A673 (cell line): Measurements from ENCODE around the gene ROCK1. TPM values are rescaled to one million over a fixed set of nuclear protein-coding genes. Genes with fewer than 3 reads are reported as not detected.

Experiments used
- BruUV-seq: library from RNA; stranded (reverse); fragments of 400-500 nt; replicated peaks from 2 replicates; lab custom pipeline; 2021; lab: Mats Ljungman, UMichigan
- CTCF ChIA-PET: fragments of 300-600 bp; sonication (Branson Sonifier 250); formaldehyde crosslinking; loops from one replicate; lab custom pipeline; 2022; ENCODE audit warnings: antibody characterized with exemption; lab: Charles Lee
- POLR2A ChIA-PET: fragments of 300-600 bp; sonication (Branson Sonifier 250); formaldehyde crosslinking; loops from one replicate; lab custom pipeline; 2022; ENCODE audit warnings: antibody characterized with exemption; ENCODE audit not compliant: low non-redundant PET; lab: Charles Lee
- DNase-seq: peaks from one replicate; pipeline ENCODE4 v3.0.0-alpha.2; 2015; ENCODE audit warnings: low spot score
- H3K27ac ChIP-seq: fragments of 200-600 bp; sonication (generic); 2 replicates; pipeline ENCODE4 v1.5.1; 2016; ENCODE audit warnings: mixed run types, low read depth, mild to moderate bottlenecking, mixed read lengths, antibody characterized with exemption, low read length; ENCODE audit not compliant: poor library complexity, severe bottlenecking
- H3K27me3 ChIP-seq: fragments of 200-600 bp; sonication (generic); replicated peaks from 2 replicates; pipeline ENCODE4 v1.6.1; 2017; ENCODE audit warnings: mixed run types, low read depth, mild to moderate bottlenecking, mixed read lengths, antibody characterized with exemption, low read length; ENCODE audit not compliant: insufficient read depth, poor library complexity
- H3K36me3 ChIP-seq: fragments of 200-600 bp; sonication (generic); 2 replicates; pipeline ENCODE4 v1.6.1; 2016; ENCODE audit warnings: mixed run types, mild to moderate bottlenecking, mixed read lengths, antibody characterized with exemption, low read length; ENCODE audit not compliant: insufficient read depth, poor library complexity, severe bottlenecking
- H3K4me1 ChIP-seq: fragments of 200-600 bp; sonication (generic); 2 replicates; pipeline ENCODE4 v1.6.1; 2017; ENCODE audit warnings: mixed run types, mild to moderate bottlenecking, mixed read lengths, antibody characterized with exemption, low read length; ENCODE audit not compliant: insufficient read depth, poor library complexity, severe bottlenecking
- H3K4me3 ChIP-seq: fragments of 200-600 bp; sonication (generic); 2 replicates; pipeline ENCODE4 v1.5.1; 2016; ENCODE audit warnings: low read depth, mixed run types, mild to moderate bottlenecking, mixed read lengths, low read length; ENCODE audit not compliant: poor library complexity, severe bottlenecking
- H3K9me3 ChIP-seq: fragments of 200-600 bp; sonication (generic); 2 replicates; pipeline ENCODE4 v1.6.1; 2016; ENCODE audit warnings: mixed run types, low read depth, mild to moderate bottlenecking, mixed read lengths, antibody characterized with exemption, low read length; ENCODE audit not compliant: poor library complexity, severe bottlenecking
- EZH2 ChIP-seq: fragments of 200-600 bp; sonication (generic); IDR thresholded peaks from 2 replicates; pipeline ENCODE4 v1.6.1; 2017; ENCODE audit warnings: borderline replicate concordance, low read depth, mild to moderate bottlenecking, mixed read lengths, antibody characterized with exemption, low read length; ENCODE audit not compliant: poor library complexity, severe bottlenecking
- intact Hi-C: fragments of 100-400 bp; cut with micrococcal nuclease; formaldehyde crosslinking; loops from one replicate; pipeline ENCODE4 v1.10.0; 2022; ENCODE audit not compliant: unreplicated experiment
- total RNA-seq: library from RNA; stranded (reverse); gene quantifications from 2 replicates; pipeline ENCODE4 v1.2.3, GENCODE V29; 2021
- TF ChIP-seq, protein P1 (sequence below): fragments of 300-800, 200-600 bp; sonication (generic); conservative IDR thresholded peaks from 2 replicates; pipeline ENCODE4 v1.5.1; 2017; ENCODE audit warnings: low read depth, mild to moderate bottlenecking, antibody characterized with exemption, low read length, moderate library complexity, mixed read lengths

ROCK1 gene
- total RNA-seq, 1 experiment from 2014 or later = 34.9 TPM

DNA sequence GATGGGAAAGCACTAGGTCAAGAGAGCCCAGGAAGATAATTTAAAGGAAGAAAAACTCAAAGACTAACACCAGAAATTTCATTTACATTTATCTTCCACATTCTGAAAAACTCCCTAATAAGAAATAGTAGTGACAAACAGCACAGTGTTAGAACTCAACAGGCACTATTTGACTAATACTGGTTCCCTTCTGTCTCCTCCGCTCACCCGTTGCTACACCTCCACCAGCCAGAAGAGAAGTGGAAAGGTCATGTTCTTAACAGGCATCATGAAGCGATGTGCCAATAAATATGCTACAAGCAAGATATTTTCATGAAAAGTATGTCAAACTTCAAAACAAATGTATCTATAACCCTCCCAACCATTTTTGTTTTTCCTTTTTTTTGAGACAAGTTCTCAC lies 5.7 kb downstream of the ROCK1 start:
- peaks cover 9% of the 10 kb centered on the region for H3K4me1 ChIP-seq
- no peaks in the 10 kb centered on the region for H3K9me3 ChIP-seq
- POLR2A ChIA-PET = no interaction called here
- no TSS peak for BruUV-seq
- H3K27ac ChIP-seq = no peak overlapping the region
- H3K27me3 ChIP-seq = no peaks in the 10 kb centered on the region
- intact Hi-C loops = no loop called here
- H3K4me3 ChIP-seq = no peak overlapping the region
- TF ChIP-seq, protein P1, sequence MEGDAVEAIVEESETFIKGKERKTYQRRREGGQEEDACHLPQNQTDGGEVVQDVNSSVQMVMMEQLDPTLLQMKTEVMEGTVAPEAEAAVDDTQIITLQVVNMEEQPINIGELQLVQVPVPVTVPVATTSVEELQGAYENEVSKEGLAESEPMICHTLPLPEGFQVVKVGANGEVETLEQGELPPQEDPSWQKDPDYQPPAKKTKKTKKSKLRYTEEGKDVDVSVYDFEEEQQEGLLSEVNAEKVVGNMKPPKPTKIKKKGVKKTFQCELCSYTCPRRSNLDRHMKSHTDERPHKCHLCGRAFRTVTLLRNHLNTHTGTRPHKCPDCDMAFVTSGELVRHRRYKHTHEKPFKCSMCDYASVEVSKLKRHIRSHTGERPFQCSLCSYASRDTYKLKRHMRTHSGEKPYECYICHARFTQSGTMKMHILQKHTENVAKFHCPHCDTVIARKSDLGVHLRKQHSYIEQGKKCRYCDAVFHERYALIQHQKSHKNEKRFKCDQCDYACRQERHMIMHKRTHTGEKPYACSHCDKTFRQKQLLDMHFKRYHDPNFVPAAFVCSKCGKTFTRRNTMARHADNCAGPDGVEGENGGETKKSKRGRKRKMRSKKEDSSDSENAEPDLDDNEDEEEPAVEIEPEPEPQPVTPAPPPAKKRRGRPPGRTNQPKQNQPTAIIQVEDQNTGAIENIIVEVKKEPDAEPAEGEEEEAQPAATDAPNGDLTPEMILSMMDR = no peak
- no peak for TF ChIP-seq EZH2
- DNase-seq = no peak
- H3K36me3 ChIP-seq = no peaks in the 10 kb centered on the region
- CTCF ChIA-PET = no interaction called here

DNA sequence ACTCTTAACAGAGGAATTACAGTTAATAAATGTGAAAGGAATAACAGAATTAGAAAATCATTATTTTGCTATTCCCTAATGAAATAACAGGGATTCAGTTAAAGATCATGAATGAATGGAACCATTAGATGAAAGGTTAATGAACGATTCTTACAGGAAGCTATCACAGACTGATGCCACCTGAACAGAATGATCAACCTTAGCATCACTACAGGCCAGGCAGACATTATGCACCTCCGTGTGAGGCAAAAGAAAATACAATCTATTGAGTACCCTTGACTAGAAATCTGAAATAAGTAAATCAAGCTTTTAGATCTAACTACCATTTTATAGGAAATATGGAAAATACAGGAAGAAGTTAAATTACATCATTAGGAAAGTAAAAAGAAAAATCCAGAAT lies 10.4 kb downstream of the ROCK1 start:
- no peaks in the 10 kb centered on the region for H3K27me3 ChIP-seq
- CTCF ChIA-PET = no interaction called here
- H3K4me1 ChIP-seq = no peaks in the 10 kb centered on the region
- no TSS peak for BruUV-seq
- intact Hi-C loops = no loop called here
- no peak for DNase-seq
- H3K9me3 ChIP-seq = no peaks in the 10 kb centered on the region
- H3K27ac ChIP-seq = no peak overlapping the region
- no peak overlapping the region for H3K4me3 ChIP-seq
- H3K36me3 ChIP-seq = no peaks in the 10 kb centered on the region
- TF ChIP-seq, protein P1 = no peak
- TF ChIP-seq EZH2 = no peak
- POLR2A ChIA-PET = no interaction called here

DNA sequence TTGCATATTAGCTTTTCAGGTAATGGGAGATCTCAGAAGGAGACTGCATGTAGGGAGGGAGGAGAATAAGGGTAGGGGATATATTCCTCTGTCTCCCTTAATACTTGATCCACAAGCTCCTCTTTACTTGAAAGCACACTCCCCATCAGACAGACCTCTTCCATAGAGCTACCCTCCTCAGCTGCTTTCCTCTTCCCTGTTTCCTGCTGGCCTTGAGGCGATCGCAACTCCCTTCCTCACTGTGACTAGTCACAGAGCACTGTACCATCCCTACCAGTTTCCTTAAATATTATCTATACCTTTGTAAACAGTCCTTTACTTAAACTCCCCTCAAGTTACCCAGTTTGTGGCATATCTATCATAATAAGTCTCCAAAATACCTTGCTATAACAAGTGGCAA lies 10.9 kb downstream of the ROCK1 start:
- intact Hi-C loops = no loop called here
- POLR2A ChIA-PET = no interaction called here
- Histone ChIP-seq H3K36me3 (no peaks in the 10 kb centered on the region), H3K4me1 (no peaks in the 10 kb centered on the region), H3K27ac (no peak overlapping the region), H3K4me3 (no peak overlapping the region), H3K9me3 (no peaks in the 10 kb centered on the region), H3K27me3 (no peaks in the 10 kb centered on the region)
- no peak for DNase-seq
- no TSS peak for BruUV-seq
- CTCF ChIA-PET = no interaction called here
- TF ChIP-seq, protein P1 = no peak
- TF ChIP-seq EZH2 = no peak
